ENCODE measurements around the gene NOP56. TPM values are rescaled to one million over a fixed set of nuclear protein-coding genes. Genes with fewer than 3 reads are reported as not detected.

The NOP56 gene
- total and polyA plus RNA-seq, 8 donors: 36.2 to 204 (median 72.0) TPM

GRCh38 chr20:2692036-2692885 is 39.8 kb downstream of the NOP56 start, which contains the start of gene EBF4:
EBF4 (plus strand) TSS chr20:2692780; CDS start chr20:2693646, 866 bp downstream.
- DNase-seq (peak; percentile 41 to 80 (median 53)), FAIRE-seq (no peak), ATAC-seq (peak; percentile 43 to 73 (median 65))
- Histone ChIP-seq H3K36me3 (no peaks in the 10 kb centered on the region), H3K9me3 (no peaks in the 10 kb centered on the region), H3K4me3 (peak within 1 kb of the TSS; percentile 23 to 52 (median 39)), H3K4me1 (no peaks in the 10 kb centered on the region), H3K27me3 (no peaks in the 10 kb centered on the region), H3K27ac (peak within 1 kb of the TSS; percentile 48 to 68 (median 61))
- WGBS, 2 donors: 2 to 7% methylated on average over 25 to 106 of the region's 106 CpGs
- TF ChIP-seq CTCF (IDR thresholded peaks at IDR 0.05): no peak
- intact Hi-C loops (cut with DNase I): no loop called here

DNA sequence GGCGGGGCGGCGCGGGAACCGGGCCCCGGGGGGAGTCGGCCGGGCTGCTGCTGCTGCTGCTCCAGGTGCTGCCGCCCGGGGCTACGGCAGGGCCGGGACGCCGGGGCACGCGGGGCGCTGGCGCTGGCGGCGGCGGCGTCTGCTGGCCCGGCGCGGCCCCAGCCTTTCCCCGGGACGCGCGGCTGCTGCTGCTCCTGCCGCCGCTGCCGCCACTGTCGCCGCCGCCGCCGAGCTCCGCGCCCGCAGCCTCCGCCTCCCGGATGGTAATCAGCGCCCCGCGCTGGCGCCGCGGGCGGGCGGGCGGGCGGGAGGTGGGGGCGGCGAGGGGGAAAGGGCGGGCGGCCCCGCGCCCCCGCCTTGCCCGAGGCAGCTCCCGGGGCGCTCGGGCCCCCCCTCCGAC is 40.5 kb downstream of the NOP56 start:
- DNase-seq (peak in 1 of 6 donors; percentile 65), ATAC-seq (peak in 1 of 4 donors; percentile 15), FAIRE-seq (no peak)
- intact Hi-C loops (cut with DNase I): no loop called here
- 0 to 1% methylated on average over 6 to 63 of the region's 64 CpGs for WGBS, 2 donors
- Histone ChIP-seq H3K27me3 (no peaks in the 10 kb centered on the region), H3K9me3 (no peaks in the 10 kb centered on the region), H3K27ac (no peak overlapping the region), H3K36me3 (no peaks in the 10 kb centered on the region), H3K4me1 (no peaks in the 10 kb centered on the region), H3K4me3 (peak overlapping the region in 3 of 4 donors; percentile 11 to 50 (median 43))
- TF ChIP-seq CTCF (IDR thresholded peaks at IDR 0.05): no peak

DNA sequence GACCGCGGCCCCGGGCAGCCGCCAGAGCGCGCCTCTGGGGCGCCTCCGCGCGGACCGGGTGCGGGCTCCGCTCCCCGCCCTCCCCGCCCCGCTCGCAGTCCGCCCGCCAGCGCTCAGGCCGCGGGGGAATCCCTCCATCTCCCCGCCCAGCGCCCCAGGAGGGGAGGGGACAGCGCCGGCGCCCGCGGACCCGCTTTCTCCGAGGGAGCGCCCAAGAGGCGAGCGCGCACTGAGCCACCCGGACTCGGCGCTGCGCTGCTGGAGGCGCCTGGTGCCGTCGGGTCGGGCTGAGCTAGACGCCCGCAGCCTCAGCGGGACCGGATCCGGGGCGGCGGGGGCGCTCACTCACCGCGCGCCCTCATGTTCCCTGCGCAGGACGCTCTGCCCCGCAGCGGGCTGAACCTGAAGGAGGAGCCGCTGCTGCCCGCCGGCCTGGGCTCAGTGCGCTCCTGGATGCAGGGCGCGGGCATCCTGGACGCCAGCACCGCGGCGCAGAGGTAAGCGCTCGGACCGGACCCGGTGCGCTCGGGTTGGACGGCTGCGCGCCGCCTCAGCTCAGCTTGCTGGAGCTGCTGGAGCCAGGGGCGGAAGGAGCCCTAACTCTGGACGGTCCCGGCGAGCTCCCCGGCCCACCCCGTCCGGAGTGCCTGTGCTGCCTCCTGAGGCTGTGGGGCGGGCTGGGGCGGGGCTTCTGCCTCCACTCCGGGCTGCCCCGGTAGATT is 41.0 kb downstream of the NOP56 start:
- DNase-seq: peak in 4 of 6 donors; percentile 23 to 74 (median 65)

DNA sequence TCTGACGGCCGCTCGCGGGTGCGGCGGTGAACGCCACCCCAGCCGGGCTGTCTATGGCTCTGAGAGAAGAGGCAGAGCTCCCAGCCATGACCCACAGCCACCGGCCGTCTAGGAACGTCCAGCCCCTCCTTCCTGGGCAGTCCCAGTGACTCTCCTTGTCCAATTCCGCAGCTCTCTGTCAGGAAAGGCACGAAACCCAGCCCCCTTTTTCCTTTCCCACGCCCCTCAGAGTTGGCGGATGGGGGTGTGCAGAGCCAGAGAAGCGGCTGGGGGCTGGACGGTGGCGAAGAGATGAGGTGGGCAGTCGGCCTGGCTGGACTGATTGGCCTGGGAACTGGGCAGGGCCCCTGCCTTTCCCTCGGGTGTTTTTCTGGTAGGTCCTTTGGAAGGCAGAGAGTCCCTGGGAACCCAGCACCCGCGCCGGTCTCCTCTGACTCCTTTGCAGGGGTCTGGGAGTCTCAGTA is 41.6 kb downstream of the NOP56 start:
- peak overlapping the region in 2 of 4 donors; percentile 43 to 50 for H3K4me3 ChIP-seq
- no peaks in the 10 kb centered on the region for H3K9me3 ChIP-seq
- H3K27me3 ChIP-seq: no peaks in the 10 kb centered on the region
- H3K4me1 ChIP-seq: no peaks in the 10 kb centered on the region
- no peak for TF ChIP-seq CTCF (IDR thresholded peaks at IDR 0.05)
- DNase-seq: no peak
- H3K36me3 ChIP-seq: no peaks in the 10 kb centered on the region
- no peak for ATAC-seq
- intact Hi-C loops (cut with DNase I): no loop called here
- whole genome bisulfite sequencing, 2 donors: 39 to 42% methylated on average over 20 to 23 of the region's 23 CpGs
- no peak overlapping the region for H3K27ac ChIP-seq
- FAIRE-seq: no peak

More for the DNA sequence above, 41.0 kb downstream of the NOP56 start:
- no peaks in the 10 kb centered on the region for H3K9me3 ChIP-seq
- ATAC-seq: peak; percentile 36 to 66 (median 55)
- intact Hi-C loops (cut with DNase I): no loop called here
- no peak overlapping the region for H3K27ac ChIP-seq
- TF ChIP-seq CTCF (IDR thresholded peaks at IDR 0.05): no peak
- no peak for FAIRE-seq
- H3K27me3 ChIP-seq: no peaks in the 10 kb centered on the region
- H3K4me1 ChIP-seq: no peaks in the 10 kb centered on the region
- H3K36me3 ChIP-seq: no peaks in the 10 kb centered on the region
- WGBS, 2 donors: 5% methylated on average over 35 to 89 of the region's 89 CpGs
- H3K4me3 ChIP-seq: peak overlapping the region; percentile 11 to 50 (median 29)

Measured in pancreas (tissue), 10 donors.